ENCODE data around the gene RPL31. TPM values are rescaled to one million over a fixed set of nuclear protein-coding genes. Genes with fewer than 3 reads are reported as not detected.

The RPL31 gene
- total RNA-seq, 1 experiment from 2014 or later: 2,593 TPM

DNA sequence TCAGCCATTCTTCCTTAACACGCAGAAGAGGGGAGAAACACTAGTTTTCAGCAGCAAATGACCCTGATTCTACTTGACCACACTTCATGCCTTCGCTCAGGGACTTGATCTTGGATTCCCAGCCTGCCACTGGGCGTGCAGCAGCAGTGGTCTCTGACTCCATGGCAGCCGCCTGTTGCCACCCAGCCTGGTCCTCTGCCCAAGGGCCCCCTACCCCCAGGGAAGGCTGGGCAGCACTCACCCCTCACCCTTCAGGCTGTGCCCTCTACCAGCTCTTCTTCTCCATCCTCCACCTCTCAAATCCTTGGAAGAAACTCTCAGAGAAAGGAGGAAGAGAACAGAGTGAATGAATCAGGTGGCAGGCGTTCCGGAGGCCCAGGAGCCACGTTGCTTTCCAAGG is 32.1 kb upstream of the RPL31 start:
- no peak for DNase-seq (ENCODE audit: low read depth, low spot score)
- in situ Hi-C loops (cut with HindIII; ENCODE audit: low pct_unique_long_range_greater_than_20kb, low sequenced_read_pairs): no loop called here

DNA sequence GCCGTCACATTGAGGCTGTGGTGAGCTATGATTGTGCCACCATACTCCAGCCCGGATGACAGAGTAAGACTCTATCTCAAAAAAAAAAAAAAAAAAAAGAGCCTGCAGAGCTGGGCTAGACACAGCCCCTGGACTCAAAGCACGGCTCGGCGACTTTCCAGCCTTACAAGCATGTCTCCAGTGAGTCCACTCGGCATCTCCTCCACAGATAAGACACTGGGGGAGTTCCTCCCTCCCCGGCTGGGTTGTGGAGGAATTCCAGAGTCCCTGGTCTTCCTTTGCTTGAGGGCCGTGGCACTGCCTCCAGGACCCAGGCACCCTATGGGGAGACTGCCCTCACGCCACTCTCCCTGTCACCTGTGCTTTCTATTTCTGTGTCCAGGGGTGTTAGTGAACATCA is 30.9 kb upstream of the RPL31 start:
- in situ Hi-C loops (cut with HindIII; ENCODE audit: low pct_unique_long_range_greater_than_20kb, low sequenced_read_pairs): no loop called here
- no peak for DNase-seq (ENCODE audit: low read depth, low spot score)

DNA sequence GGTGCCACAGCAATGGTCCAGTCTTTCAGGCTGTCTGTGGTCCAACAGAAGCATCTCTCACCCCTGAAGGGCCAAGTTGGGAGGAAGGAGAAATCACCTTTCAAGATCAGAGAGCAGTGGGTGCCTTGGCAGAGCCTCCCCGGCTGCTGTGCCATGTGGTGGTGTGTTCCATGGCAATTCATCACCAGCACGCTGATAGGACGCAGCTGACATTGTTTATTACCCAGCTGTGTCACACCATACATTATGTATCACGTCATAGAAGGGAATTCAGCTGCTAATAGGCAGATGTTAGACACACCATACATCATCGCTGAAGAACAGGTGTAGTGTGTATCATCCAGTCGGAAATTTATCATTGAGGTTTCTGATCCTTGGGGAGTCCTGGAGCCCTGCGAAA is 29.6 kb upstream of the RPL31 start:
- in situ Hi-C loops (cut with HindIII; ENCODE audit: low pct_unique_long_range_greater_than_20kb, low sequenced_read_pairs): no loop called here
- no peak for DNase-seq (ENCODE audit: low read depth, low spot score)

DNA sequence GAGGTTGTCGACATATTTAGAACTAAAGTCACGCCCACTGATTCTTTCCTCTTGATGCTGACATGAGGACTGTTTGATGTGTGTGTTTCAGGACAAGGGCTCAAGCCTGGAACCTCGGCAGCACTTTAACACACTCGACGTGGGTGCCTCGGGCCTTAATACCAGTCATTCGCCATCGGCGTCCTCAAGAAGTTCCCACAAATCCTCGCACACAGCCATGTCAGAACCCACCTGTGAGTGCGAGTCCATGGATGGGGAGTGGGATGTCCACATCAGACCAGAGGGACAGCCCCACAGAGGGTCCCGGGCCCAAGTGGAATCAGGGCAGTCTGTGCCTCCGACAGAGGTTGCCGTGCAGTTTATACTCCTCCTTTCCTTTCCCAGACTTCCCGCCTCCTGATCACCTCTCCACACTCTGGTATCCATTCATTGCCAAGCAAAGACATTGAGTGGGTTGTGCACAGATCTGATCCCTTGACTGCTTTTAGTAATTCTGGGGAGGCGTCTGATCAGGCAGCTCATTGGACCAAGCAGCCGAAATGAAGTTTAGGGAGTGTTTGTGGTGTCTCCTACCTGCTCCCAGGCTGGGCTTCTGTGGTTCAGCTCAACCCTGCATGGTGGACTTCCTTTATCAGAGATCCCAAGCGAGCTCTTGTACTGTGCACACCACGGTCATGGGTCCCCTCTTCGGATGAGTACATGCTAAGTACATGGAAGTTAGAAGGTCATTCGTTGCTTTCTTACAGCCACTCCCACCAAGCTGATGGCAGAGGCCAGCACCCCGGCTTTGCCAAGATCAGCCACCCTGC is 27.2 kb upstream of the RPL31 start:
- in situ Hi-C loops (cut with HindIII; ENCODE audit: low pct_unique_long_range_greater_than_20kb, low sequenced_read_pairs): no loop called here

DNA sequence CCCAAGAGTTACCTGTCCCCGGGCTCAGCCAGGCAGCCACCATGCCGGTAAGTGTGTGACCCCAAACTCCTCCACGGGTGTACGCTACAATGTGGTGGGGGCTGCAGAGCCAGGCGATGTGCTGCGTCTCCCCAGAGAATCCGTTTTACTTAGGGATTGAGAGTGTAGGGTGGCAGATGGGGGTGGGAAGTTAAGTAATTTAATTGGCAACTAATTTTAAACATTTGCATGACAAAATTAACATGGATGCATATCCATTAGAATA is 26.6 kb upstream of the RPL31 start:
- DNase-seq (ENCODE audit: low read depth, low spot score): no peak
- in situ Hi-C loops (cut with HindIII; ENCODE audit: low pct_unique_long_range_greater_than_20kb, low sequenced_read_pairs): no loop called here

More for the DNA sequence above, 27.2 kb upstream of the RPL31 start:
- no peak for DNase-seq (ENCODE audit: low read depth, low spot score)

DNA sequence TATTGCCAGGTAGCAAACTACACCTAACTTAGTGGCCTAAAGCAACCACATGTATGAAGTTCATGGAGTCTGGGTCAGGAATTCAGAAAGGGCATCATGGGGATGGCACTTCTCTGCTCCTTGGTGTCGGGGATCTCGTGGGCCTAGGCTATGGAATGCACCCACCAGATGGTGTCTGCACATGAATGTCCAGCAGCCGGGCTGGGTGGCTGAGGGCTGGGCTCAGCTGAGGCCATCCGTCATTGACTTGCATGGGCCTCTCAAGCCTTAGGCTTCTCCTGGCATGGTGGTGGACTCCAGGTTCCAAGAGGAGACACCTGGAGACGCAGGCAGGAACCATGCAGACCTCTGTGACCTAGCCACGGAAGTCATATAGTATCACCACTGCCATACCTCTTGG is 26.0 kb upstream of the RPL31 start:
- DNase-seq (ENCODE audit: low read depth, low spot score): no peak
- in situ Hi-C loops (cut with HindIII; ENCODE audit: low pct_unique_long_range_greater_than_20kb, low sequenced_read_pairs): no loop called here

DNA sequence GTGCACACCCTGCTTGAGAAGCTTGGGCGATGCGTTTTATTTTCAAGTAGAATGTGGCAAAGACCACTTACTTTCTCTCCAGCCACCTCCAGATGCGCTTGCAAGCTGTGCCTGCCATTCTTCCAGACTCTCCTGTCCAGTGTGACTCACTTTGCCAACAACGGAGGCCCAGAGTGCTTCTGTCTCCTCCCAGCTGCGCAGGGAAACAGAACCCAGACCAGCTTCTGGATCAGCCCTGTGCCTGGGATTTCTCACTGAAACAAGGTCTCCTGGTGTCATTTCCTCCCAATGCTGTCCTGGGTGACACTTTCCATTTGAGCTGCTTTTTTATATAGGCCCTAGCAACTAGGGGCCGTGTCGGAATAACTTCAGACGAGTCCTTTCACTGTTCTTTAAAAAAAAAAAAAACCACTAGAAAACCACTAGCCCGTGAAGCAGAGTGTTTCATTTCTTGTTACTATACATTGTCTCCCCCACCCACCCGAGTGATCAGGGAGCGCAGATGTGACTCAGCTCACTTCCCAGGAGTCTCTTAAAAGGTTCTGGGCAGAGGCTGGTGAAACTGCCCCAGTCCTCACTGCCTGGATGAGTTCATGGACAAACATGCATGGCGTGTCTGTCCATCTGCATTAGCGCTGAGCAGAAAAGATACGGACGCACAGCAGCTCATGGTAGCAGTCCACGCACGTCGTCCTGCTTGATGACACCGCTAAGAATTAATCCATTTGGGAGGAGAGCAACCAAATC is 25.3 kb upstream of the RPL31 start:
- in situ Hi-C loops (cut with HindIII; ENCODE audit: low pct_unique_long_range_greater_than_20kb, low sequenced_read_pairs): no loop called here
- no peak for DNase-seq (ENCODE audit: low read depth, low spot score)

DNA sequence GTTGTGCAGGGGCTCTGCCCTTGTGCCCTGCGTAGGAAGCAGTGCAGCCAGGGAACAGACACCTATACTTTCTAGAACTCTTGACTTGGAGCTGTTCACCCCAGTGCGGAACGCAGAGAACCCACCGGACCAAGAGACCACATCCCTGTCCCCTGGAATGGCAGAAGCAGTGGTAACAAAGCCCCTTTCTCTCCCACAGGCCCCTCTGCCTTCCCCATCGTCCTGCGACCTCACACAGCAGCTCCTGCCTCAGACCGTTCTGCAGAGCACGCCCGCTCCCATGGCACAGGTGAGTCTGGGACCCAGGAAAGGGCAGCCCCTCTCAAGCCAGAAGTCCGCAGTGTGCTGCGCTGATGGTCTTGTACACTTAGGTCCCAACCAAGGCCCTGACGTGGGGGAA is 24.6 kb upstream of the RPL31 start:
- DNase-seq (ENCODE audit: low read depth, low spot score): no peak
- in situ Hi-C loops (cut with HindIII; ENCODE audit: low pct_unique_long_range_greater_than_20kb, low sequenced_read_pairs): no loop called here

DNA sequence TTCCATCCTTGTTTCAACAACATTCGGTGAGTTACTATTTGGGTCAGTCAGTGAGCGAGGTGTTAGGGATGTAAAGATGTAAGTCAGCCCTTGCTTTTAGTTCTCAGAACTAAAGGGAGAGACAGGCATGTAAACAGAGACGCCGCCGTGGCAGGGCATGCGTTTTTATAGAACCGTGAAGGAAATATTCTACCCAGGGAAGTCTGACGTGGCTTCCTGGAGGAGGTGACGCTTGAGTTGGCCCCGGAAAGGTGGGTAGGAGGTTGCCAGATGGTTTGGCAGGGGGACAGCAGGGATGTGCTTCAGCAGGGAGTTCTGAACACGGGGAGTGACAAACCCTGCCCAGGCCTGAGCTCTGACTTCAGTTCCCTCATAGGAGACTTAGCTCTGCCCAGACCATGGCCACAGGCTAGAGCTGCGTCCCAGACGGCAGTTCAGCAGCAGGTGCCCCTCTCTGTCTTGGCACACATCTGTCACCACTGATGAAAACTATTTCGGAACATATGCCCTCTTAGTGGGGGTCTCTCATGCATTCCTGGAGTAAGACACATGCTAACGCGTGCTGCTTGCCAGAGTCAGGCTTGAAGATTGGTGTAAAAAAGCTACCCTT is 23.4 kb upstream of the RPL31 start:
- no peak for DNase-seq (ENCODE audit: low read depth, low spot score)
- in situ Hi-C loops (cut with HindIII; ENCODE audit: low pct_unique_long_range_greater_than_20kb, low sequenced_read_pairs): no loop called here

DNA sequence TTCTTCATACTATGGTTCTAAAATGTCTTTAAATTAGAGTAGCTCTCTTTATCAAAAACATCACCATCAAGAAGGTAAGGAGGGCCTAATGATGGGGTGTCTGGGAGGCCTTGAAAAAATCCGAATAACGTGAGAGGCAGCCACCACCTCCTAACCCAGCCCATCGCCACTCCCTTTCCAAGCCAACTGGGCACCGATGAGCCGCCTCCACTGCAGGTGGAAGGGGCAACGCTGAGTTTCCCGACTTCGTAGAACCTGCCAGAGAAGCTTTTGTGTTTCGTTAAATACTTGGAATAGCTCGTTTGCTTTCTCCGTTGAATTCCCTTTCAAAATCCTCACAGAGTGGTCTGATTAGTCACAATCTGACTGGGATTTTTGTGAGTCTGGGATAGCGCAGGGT is 22.0 kb upstream of the RPL31 start:
- in situ Hi-C loops (cut with HindIII; ENCODE audit: low pct_unique_long_range_greater_than_20kb, low sequenced_read_pairs): no loop called here

DNA sequence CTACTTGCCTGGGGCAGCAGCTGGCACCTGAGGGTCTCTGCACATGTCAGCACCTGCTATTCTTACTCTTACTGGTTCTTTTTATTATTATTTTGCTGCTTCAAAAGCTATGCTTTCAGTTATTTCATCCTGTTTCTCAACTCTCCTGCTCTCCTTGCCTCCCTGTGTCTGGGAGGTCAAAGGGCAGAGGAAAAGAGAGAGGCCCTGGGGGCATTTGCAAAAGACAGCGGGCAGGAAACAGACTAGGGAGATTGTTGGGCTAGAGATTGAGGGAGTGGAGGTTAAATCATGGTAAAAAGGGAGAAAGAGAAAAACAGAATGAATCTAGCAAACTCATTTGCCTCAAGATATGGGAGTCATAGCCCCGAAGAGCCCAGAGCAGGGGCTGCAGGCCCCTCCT is 21.1 kb upstream of the RPL31 start:
- DNase-seq (ENCODE audit: low read depth, low spot score): no peak
- in situ Hi-C loops (cut with HindIII; ENCODE audit: low pct_unique_long_range_greater_than_20kb, low sequenced_read_pairs): no loop called here

More for the DNA sequence above, 22.0 kb upstream of the RPL31 start:
- no peak for DNase-seq (ENCODE audit: low read depth, low spot score)

DNA sequence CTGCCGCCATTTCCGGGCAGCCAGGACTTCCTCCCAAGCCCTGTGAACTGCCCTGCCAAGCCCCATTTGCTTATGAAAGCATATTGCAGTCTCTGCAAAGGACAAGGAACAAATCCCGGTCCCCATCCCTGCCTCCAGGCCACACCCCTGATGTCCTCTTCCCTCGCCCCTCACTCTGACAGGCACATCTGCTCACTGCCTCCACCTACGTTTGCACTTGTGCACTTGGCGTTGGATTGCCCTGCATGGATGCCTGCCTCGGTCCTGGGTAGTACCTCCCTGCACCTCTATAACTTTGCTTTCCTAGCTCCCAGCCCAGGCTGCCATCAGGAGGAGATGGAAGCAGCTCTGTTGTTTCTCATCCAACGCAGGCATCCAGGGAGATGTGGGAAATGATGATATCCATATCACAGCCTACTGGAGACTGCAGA is 19.6 kb upstream of the RPL31 start:
- no peak for DNase-seq (ENCODE audit: low read depth, low spot score)
- in situ Hi-C loops (cut with HindIII; ENCODE audit: low pct_unique_long_range_greater_than_20kb, low sequenced_read_pairs): no loop called here

DNA sequence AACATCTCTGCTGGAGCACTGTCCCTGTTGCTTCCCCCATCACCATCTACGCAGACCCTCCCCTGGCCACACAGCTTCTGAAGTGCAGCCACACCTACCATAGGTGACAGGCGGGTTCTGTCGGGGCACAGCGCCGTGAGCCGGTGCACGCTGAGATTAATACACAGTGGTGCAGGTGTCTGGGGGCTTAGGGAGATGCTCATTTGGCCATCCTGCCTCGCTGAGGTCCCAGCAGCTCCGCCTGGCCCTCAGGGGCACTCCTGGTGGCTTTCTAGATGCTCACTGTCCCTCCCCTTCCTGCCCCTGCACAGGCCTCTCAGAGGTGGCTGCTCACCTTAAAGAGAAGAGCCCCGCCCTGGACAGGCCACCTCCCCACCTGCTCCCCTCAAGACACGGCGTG is 18.9 kb upstream of the RPL31 start:
- in situ Hi-C loops (cut with HindIII; ENCODE audit: low pct_unique_long_range_greater_than_20kb, low sequenced_read_pairs): no loop called here

DNA sequence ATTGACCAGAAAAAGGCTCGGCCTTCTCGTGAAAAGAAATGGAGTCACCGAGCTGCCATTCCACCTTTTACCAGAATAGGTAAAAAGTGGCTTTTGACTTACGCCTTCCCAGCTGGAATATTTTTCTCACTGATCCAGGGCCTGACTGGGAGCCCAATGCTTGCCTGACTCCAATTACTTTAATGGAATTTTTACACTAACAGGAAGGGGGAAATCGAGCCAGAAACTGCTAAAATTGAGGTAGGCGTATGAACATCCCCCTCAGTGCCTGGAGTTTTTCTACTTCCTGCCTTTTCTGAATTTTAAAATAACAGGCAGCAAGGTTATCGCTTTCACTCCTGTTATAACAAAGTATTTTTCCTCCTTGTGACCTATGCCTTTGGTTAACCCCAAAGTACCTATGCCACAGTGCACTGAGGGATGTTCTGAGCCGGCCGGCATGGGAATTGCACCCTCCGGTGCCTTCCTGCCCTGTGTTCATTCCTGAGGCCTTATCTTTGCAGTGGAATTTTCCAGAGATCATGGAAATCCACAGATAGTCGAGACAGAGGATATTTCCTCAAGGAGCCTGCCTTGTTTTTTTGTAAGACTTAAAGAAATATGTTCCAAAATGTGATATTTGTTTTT is 18.3 kb upstream of the RPL31 start:
- DNase-seq (ENCODE audit: low read depth, low spot score): no peak
- in situ Hi-C loops (cut with HindIII; ENCODE audit: low pct_unique_long_range_greater_than_20kb, low sequenced_read_pairs): no loop called here

More for the DNA sequence above, 18.9 kb upstream of the RPL31 start:
- no peak for DNase-seq (ENCODE audit: low read depth, low spot score)

DNA sequence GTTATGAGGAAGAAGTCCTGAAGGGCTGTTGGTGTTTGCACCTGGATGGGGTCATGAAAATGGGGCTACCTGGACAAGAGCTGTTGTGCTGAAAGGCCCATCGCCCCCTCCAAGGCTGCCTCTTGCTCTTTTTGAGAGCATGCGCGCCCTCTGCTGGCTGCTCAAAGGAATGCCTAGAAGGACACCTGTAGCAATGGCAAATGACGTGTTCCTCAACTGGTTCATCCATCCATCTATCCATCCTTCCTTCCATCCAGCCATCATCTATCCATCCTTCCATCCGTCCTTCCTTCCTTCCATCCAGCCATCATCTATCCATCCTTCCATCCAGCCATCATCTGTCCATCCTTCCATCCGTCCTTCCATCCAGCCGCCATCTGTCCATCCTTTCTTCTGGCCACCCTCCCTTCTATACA is 17.2 kb upstream of the RPL31 start:
- peak; percentile 78 for DNase-seq (ENCODE audit: low read depth, low spot score)
- in situ Hi-C loops (cut with HindIII; ENCODE audit: low pct_unique_long_range_greater_than_20kb, low sequenced_read_pairs): no loop called here

DNA sequence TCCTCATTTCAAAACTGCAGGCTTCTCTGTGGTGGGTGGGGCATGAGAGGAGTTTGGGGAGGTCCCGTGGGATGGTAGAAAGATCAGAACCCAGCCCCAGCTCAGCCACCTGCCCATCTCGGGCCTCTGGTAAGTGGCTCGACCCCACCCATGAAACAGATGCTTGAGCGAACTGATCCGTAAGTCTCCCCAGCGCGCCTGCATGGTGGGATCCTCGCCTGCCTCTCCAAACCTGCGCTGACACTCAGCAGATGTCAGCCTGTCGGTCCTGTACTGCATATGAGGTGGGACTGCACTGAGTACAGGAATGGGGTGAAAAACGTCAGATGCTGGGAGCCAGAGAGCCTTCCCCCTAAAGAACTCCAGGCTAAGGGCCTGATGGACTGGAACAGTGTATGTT is 15.9 kb upstream of the RPL31 start:
- no peak for DNase-seq (ENCODE audit: low read depth, low spot score)
- in situ Hi-C loops (cut with HindIII; ENCODE audit: low pct_unique_long_range_greater_than_20kb, low sequenced_read_pairs): no loop called here

DNA sequence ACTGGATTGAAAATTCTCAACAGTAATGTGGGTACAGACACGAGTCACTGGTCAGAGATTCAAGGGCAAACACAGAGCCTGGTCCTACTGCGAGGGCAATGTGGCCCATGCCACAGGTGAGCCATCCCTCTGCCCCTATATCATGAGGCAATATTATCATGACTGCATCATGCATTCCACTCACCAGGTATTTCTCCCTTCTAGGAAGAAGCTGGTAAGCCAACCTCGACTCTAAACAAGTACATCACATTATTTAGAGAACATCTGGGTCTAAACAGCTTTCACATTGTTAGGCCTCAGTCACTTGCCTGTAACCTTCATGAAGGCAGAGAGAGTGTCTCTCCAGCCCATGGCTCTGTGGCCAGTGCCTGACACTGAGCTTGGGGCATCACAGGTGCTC is 14.6 kb upstream of the RPL31 start:
- no peak for DNase-seq (ENCODE audit: low read depth, low spot score)
- in situ Hi-C loops (cut with HindIII; ENCODE audit: low pct_unique_long_range_greater_than_20kb, low sequenced_read_pairs): no loop called here

DNA sequence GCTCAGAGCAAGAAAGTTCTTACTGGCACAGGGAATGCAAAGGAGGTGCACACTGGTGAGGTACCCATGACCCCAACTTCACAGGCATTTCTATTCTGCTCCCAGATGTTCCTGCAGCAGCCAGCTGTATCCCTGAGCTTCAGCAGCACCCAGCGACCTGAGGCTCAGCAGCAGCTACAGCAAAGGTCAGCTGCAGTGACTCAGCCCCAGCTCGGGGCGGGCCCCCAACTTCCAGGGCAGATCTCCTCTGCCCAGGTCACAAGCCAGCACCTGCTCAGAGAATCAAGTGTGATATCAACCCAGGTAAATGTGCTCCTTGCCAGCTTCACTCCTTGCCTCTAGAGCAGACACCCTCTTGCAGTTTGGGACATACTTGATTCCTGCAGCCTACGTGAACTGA is 14.1 kb upstream of the RPL31 start:
- no peak for DNase-seq (ENCODE audit: low read depth, low spot score)
- in situ Hi-C loops (cut with HindIII; ENCODE audit: low pct_unique_long_range_greater_than_20kb, low sequenced_read_pairs): no loop called here
